HepG2 (cell line): ENCODE measurements around the gene MRI1. TPM values are rescaled to one million over a fixed set of nuclear protein-coding genes. Genes with fewer than 3 reads are reported as not detected.

Experiments used
- ATAC-seq: fragments of 200-7000 bp; cut with Tn5 transposase; 3 replicates; pipeline ENCODE4 v1.9.1; 2020; ENCODE audit warnings: mild to moderate bottlenecking, moderate library complexity
- BruUV-seq: library from RNA; stranded (reverse); fragments of 400-500 nt; replicated peaks from 2 replicates; lab custom pipeline; 2021; lab: Mats Ljungman, UMichigan
- CTCF ChIA-PET: fragments of 300-600 bp; formaldehyde crosslinking; extraction: SDS; loops from one replicate; lab custom pipeline; 2021; ENCODE audit warnings: low total read pairs, inconsistent platforms, low intra/inter-chr PET ratio; lab: Yijun Ruan, JAX
- POLR2A ChIA-PET: fragments of 350-600 bp; sonication (Branson Sonifier 250); formaldehyde crosslinking; loops from one replicate; lab custom pipeline; 2020; ENCODE audit warnings: antibody characterized with exemption, inconsistent platforms; lab: Yijun Ruan, JAX
- DNase-seq: peaks from one replicate; pipeline ENCODE4 v3.0.0-alpha.2; 2015; ENCODE audit warnings: low spot score
- FAIRE-seq: peaks from 3 replicates; lab custom pipeline; 2011; peaks lifted over from hg19 to GRCh38; lab: Jason Lieb, UNC
- H2AFZ ChIP-seq: one replicate; pipeline ENCODE4 v1.6.1; 2011; ENCODE audit warnings: low read length, inconsistent platforms
- H3K27ac ChIP-seq: fragments of 300-600 bp; 3 replicates; pipeline ENCODE4 v1.8.0; 2011; ENCODE audit warnings: mixed run types, mild to moderate bottlenecking, mixed read lengths, low read length, inconsistent platforms; ENCODE audit not compliant: insufficient read depth; ENCODE audit errors: extremely low read length
- H3K27me3 ChIP-seq, 2 experiments: fragments of 200-600 bp in 1 of 2; 2 replicates in 1 of 2; 3 replicates in 1 of 2; pipeline versions ENCODE4 v1.6.0 to v1.8.0; 2011; ENCODE audit warnings: low read length in 2 of 2, mild to moderate bottlenecking in 2 of 2, moderate library complexity in 2 of 2, inconsistent platforms in 1 of 2; ENCODE audit not compliant: insufficient read depth in 2 of 2, control insufficient read depth in 1 of 2
- H3K36me3 ChIP-seq, 2 experiments: fragments of 200-600 bp in 1 of 2; replicated peaks in 1 of 2; 2 replicates in 1 of 2; 3 replicates in 1 of 2; pipeline versions ENCODE4 v1.5.1 to v1.8.0; 2011; ENCODE audit warnings: low read length in 2 of 2, inconsistent platforms in 1 of 2; ENCODE audit not compliant: insufficient read depth in 2 of 2, control insufficient read depth in 1 of 2
- H3K4me1 ChIP-seq: 2 replicates; pipeline ENCODE4 v1.5.1; 2012; ENCODE audit warnings: low read length, inconsistent platforms; ENCODE audit not compliant: insufficient read depth
- H3K4me2 ChIP-seq: 2 replicates; pipeline ENCODE4 v1.6.0; 2011; ENCODE audit warnings: low read depth, low read length, inconsistent platforms
- H3K4me3 ChIP-seq, 3 experiments: fragments of 200-600 bp in 1 of 3; sonication (generic), shearing (Covaris generic) in 1 of 3; replicated peaks in 1 of 3; 2 replicates each; pipeline ENCODE4 v1.5.1; 2011 to 2016; ENCODE audit warnings: low read length in 3 of 3, inconsistent platforms in 2 of 3, low read depth in 2 of 3, mild to moderate bottlenecking in 2 of 3, control low read depth in 1 of 3, mixed read lengths in 1 of 3; ENCODE audit not compliant: insufficient read depth in 1 of 3
- H3K79me2 ChIP-seq: one replicate; pipeline ENCODE4 v1.6.1; 2011; ENCODE audit warnings: low read length, inconsistent platforms; ENCODE audit not compliant: insufficient read depth
- H3K9ac ChIP-seq: 2 replicates; pipeline ENCODE4 v1.6.0; 2011; ENCODE audit warnings: mild to moderate bottlenecking, low read depth, low read length, inconsistent platforms; ENCODE audit not compliant: insufficient read depth
- H3K9me3 ChIP-seq: 2 replicates; pipeline ENCODE4 v1.5.1; 2012; ENCODE audit warnings: mild to moderate bottlenecking, low read length
- H4K20me1 ChIP-seq: 2 replicates; pipeline ENCODE4 v1.6.0; 2011; ENCODE audit warnings: inconsistent platforms, mild to moderate bottlenecking, low read length, moderate library complexity; ENCODE audit not compliant: insufficient read depth
- CEBPB ChIP-seq: IDR thresholded peaks from 2 replicates; pipeline ENCODE4 v1.6.1; 2011; ENCODE audit warnings: low read depth, low read length, improper control_type of control experiment, borderline replicate concordance
- CEBPG ChIP-seq: IDR thresholded peaks from 2 replicates; pipeline ENCODE4 v1.6.1; 2016
- NCOA2 ChIP-seq: sonication (generic); formaldehyde crosslinking; IDR thresholded peaks from 2 replicates; pipeline ENCODE4 v1.8.0; 2022; ENCODE audit warnings: inconsistent platforms
- PLSCR1 ChIP-seq: sonication (generic); formaldehyde crosslinking; IDR thresholded peaks from 2 replicates; pipeline ENCODE4 v1.5.0; 2020; ENCODE audit warnings: missing genetic modification reagents, mild to moderate bottlenecking, borderline replicate concordance
- RFXANK ChIP-seq: IDR thresholded peaks from 2 replicates; pipeline ENCODE4 v1.6.1; 2016
- TOPORS ChIP-seq: sonication (generic); formaldehyde crosslinking; IDR thresholded peaks from 2 replicates; pipeline ENCODE4 v1.8.0; 2023; ENCODE audit warnings: mild to moderate bottlenecking, missing genetic modification reagents
- ZMYM2 ChIP-seq: sonication (generic); formaldehyde crosslinking; IDR thresholded peaks from 2 replicates; pipeline ENCODE4 v1.8.0; 2022; ENCODE audit warnings: mild to moderate bottlenecking, missing genetic modification reagents
- ZMYM3 ChIP-seq: sonication (generic); formaldehyde crosslinking; IDR thresholded peaks from 2 replicates; pipeline ENCODE4 v1.5.1; 2020; ENCODE audit warnings: mild to moderate bottlenecking, missing genetic modification reagents
- WGBS: methylation state at CpG from one replicate; pipeline ENCODE4 v1.1.6; 2017; ENCODE audit warnings: low lambda C conversion rate; 5-methylcytosine and 5-hydroxymethylcytosine counted together
- in situ Hi-C: cut with HindIII; loops from 2 replicates; pipeline ENCODE4 v1.10.0; 2017; ENCODE audit warnings: low pct_unique_long_range_greater_than_20kb; ENCODE audit not compliant: extremely low pct_ligation_motif_present
- intact Hi-C: fragments of 100-400 bp; cut with micrococcal nuclease; formaldehyde crosslinking; loops from one replicate; pipeline ENCODE4 v1.10.0; 2022; ENCODE audit not compliant: unreplicated experiment
- polyA plus RNA-seq, 8 experiments: library from polyadenylated mRNA; depleted of rRNA in 3 of 8; stranded (reverse) in 7 of 8; unstranded in 1 of 8; fragments of >200 nt; fragmentation: Illumina TruSeq in 4 of 8; extraction: Trizol in 4 of 8; gene quantifications; 2 replicates each; pipeline versions ENCODE4 v1.2.1 to v1.2.3, GENCODE V29; 2011 to 2016; ENCODE audit warnings: low read depth in 4 of 8, missing spikeins in 1 of 8, mixed read lengths in 1 of 8; ENCODE audit not compliant: insufficient read depth in 1 of 8
- total RNA-seq, 5 experiments: library from RNA; depleted of rRNA; stranded (reverse); fragments of >200 nt; fragmentation: Illumina TruSeq; extraction: Trizol; gene quantifications; 2 replicates each; pipeline ENCODE4 v1.2.3, GENCODE V29; 2016; ENCODE audit warnings: low read depth in 1 of 5
- TF ChIP-seq, protein P1 (sequence below): sonication (generic); formaldehyde crosslinking; IDR thresholded peaks from 2 replicates; pipeline ENCODE4 v1.4.0; 2020; ENCODE audit warnings: mild to moderate bottlenecking, missing genetic modification reagents
- TF ChIP-seq, protein P2 (sequence below): sonication (generic); formaldehyde crosslinking; IDR thresholded peaks from 2 replicates; pipeline ENCODE4 v1.9.0; 2021; ENCODE audit warnings: missing genetic modification reagents, mild to moderate bottlenecking, borderline replicate concordance
- TF ChIP-seq, protein P3 (sequence below): sonication (generic); formaldehyde crosslinking; IDR thresholded peaks from 2 replicates; pipeline ENCODE4 v1.5.1; 2020; ENCODE audit warnings: mild to moderate bottlenecking, missing genetic modification reagents, moderate library complexity

The MRI1 gene
- total and polyA plus RNA-seq, 2 of the 13 experiments (the other 11 are each of a cell fraction or from before 2014, with no cell fraction given): 20.1 to 20.6 TPM

GRCh38 chr19:13797870-13798269 lies 33.5 kb downstream of the MRI1 start:
- H3K4me1 ChIP-seq: peaks cover 31% of the 10 kb centered on the region
- no TSS peak for BruUV-seq
- ATAC-seq (no peak), FAIRE-seq (no peak), DNase-seq (no peak)
- no peaks in the 10 kb centered on the region for H3K36me3 ChIP-seq
- H2AFZ ChIP-seq: no peak overlapping the region
- ChIA-PET CTCF (no interaction called here), POLR2A (interaction anchor here (1.4 to 3.5 kb wide), 2 partner anchors 24 kb away, joined by 4 to 19 read pairs; partner anchors contain the start of gene C19orf53)
- H3K79me2 ChIP-seq: peaks cover 2% of the 10 kb centered on the region
- no peak overlapping the region for H3K4me3 ChIP-seq
- WGBS: 60% methylated on average over 7 of the region's 7 CpGs
- H3K27me3 ChIP-seq: no peaks in the 10 kb centered on the region
- H3K27ac ChIP-seq: no peak overlapping the region
- H4K20me1 ChIP-seq: no peaks in the 10 kb centered on the region
- no peaks in the 10 kb centered on the region for H3K9me3 ChIP-seq
- no peak overlapping the region for H3K9ac ChIP-seq
- intact Hi-C loops (loop anchor here (5.0 kb wide), 1 partner anchor 34 kb away; no protein-coding TSS in a partner anchor), in situ Hi-C loops (no loop called here)
- H3K4me2 ChIP-seq: no peak overlapping the region
- TF ChIP-seq ZMYM3 (CRISPR knock-in tag) (0 out of 2 replicates have a peak, but pooled peaks have one; percentile 25), PLSCR1 (CRISPR knock-in tag) (no peak), NCOA2 (CRISPR knock-in tag) (no peak), TOPORS (CRISPR knock-in tag) (no peak), CEBPB (peak; percentile 95), RFXANK (CRISPR knock-in tag) (no peak), CEBPG (CRISPR knock-in tag) (peak; percentile 94), ZMYM2 (0 out of 2 replicates have a peak, but pooled peaks have one; percentile 20)
- TF ChIP-seq, protein P1, sequence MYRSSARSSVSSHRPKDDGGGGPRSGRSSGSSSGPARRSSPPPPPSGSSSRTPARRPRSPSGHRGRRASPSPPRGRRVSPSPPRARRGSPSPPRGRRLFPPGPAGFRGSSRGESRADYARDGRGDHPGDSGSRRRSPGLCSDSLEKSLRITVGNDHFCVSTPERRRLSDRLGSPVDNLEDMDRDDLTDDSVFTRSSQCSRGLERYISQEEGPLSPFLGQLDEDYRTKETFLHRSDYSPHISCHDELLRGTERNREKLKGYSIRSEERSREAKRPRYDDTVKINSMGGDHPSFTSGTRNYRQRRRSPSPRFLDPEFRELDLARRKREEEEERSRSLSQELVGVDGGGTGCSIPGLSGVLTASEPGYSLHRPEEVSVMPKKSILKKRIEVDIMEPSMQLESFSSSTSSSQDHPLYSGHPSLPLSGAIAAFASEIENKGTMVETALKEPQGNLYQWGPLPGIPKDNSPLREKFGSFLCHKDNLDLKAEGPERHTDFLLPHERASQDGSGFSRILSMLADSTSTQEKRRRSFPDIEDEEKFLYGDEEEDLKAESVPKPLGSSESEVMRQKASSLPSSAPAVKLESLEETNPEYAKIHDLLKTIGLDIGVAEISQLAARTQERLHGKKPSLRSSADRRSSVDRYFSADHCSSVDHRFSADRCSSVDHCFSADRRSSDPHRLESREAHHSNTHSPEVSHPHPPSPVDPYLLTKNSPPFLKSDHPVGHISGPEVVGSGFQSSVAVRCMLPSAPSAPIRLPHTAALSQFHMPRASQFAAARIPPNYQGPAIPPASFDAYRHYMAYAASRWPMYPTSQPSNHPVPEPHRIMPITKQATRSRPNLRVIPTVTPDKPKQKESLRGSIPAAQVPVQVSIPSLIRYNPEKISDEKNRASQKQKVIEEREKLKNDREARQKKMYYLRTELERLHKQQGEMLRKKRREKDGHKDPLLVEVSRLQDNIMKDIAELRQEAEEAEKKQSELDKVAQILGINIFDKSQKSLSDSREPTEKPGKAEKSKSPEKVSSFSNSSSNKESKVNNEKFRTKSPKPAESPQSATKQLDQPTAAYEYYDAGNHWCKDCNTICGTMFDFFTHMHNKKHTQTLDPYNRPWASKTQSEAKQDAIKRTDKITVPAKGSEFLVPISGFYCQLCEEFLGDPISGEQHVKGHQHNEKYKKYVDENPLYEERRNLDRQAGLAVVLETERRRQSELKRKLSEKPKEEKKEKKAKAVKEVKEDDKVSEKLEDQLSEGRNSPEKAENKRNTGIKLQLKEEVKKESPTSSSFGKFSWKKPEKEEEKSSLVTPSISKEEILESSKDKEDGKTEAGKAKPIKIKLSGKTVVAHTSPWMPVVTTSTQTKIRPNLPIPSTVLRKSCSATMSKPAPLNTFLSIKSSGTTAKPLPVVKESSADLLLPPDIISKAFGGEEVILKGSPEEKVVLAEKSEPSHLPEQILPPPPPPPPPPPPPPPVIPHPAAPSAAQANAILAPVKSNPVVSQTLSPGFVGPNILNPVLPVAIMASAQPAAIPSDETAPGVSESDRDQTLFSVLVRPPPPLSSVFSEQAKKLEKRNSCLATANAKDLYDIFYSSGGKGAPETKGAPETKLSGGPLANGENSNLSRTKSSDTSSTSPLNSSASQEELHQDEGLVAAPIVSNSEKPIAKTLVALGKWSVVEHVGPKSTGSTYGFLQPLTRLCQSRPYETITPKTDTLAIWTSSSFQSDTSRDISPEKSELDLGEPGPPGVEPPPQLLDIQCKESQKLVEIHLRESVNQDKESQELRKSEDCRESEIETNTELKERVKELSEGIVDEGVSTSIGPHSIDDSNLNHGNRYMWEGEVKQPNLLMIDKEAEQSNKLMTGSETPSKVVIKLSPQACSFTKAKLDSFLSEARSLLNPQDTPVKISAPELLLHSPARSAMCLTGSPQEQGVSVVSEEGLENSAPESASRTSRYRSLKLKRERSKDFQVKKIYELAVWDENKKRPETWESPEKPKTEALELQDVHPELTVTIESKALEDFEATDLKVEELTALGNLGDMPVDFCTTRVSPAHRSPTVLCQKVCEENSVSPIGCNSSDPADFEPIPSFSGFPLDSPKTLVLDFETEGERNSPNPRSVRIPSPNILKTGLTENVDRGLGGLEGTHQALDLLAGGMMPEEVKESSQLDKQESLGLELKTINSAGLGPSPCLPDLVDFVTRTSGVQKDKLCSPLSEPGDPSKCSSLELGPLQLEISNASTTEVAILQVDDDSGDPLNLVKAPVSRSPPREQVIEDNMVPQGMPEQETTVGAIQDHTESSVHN (CRISPR knock-in tag): no peak
- TF ChIP-seq, protein P2, sequence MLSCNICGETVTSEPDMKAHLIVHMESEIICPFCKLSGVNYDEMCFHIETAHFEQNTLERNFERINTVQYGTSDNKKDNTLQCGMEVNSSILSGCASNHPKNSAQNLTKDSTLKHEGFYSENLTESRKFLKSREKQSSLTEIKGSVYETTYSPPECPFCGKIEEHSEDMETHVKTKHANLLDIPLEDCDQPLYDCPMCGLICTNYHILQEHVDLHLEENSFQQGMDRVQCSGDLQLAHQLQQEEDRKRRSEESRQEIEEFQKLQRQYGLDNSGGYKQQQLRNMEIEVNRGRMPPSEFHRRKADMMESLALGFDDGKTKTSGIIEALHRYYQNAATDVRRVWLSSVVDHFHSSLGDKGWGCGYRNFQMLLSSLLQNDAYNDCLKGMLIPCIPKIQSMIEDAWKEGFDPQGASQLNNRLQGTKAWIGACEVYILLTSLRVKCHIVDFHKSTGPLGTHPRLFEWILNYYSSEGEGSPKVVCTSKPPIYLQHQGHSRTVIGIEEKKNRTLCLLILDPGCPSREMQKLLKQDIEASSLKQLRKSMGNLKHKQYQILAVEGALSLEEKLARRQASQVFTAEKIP (CRISPR knock-in tag): no peak
- TF ChIP-seq, protein P3, sequence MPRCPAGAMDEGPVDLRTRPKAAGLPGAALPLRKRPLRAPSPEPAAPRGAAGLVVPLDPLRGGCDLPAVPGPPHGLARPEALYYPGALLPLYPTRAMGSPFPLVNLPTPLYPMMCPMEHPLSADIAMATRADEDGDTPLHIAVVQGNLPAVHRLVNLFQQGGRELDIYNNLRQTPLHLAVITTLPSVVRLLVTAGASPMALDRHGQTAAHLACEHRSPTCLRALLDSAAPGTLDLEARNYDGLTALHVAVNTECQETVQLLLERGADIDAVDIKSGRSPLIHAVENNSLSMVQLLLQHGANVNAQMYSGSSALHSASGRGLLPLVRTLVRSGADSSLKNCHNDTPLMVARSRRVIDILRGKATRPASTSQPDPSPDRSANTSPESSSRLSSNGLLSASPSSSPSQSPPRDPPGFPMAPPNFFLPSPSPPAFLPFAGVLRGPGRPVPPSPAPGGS: no peak
